DMS 273 (cell line): ENCODE data around the gene KHK.
A peak's percentile ranks its signal among the peaks of the same experiment; 100 is the strongest.

Experiments used
- DNase-seq: peaks from one replicate; lab custom pipeline; 2025; ENCODE audit not compliant: unreplicated experiment; lab: John Stamatoyannopoulos, UW

Gene KHK

DNA sequence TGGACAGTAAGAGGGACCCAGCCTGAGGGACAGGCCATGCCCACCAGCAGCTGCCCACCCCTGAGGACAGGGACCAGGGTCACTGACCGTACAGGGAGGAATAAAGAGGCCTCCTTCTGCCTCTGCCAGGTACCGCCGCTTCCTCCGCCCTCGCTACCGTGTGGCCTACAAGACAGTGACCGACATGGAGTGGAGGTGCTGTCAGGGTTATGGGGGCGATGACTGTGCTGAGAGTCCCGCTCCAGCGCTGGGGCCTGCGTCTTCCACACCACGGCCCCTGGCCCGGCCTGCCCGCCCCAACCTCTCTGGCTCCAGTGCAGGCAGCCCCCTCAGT, 6.0 kb upstream of the KHK start:
- DNase-seq = no peak

DNA sequence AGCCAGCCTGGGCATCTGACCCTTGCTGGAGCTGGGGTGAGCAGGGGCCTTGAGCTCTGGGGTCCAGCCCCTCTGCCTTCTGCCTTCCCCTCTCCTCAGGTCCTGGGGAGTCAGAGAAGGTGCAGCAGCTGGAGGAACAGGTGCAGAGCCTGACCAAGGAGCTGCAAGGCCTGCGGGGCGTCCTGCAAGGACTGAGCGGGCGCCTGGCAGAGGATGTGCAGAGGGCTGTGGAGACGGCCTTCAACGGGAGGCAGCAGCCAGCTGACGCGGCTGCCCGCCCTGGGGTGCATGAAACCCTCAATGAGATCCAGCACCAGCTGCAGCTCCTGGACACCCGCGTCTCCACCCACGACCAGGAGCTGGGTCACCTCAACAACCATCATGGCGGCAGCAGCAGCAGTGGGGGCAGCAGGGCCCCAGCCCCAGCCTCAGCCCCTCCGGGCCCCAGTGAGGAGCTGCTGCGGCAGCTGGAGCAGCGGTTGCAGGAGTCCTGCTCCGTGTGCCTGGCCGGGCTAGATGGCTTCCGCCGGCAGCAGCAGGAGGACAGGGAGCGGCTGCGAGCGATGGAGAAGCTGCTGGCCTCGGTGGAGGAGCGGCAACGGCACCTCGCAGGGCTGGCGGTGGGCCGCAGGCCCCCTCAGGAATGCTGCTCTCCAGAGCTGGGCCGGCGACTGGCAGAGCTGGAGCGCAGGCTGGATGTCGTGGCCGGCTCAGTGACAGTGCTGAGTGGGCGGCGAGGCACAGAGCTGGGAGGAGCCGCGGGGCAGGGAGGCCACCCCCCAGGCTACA, 4.4 kb upstream of the KHK start:
- DNase-seq = no peak

DNA sequence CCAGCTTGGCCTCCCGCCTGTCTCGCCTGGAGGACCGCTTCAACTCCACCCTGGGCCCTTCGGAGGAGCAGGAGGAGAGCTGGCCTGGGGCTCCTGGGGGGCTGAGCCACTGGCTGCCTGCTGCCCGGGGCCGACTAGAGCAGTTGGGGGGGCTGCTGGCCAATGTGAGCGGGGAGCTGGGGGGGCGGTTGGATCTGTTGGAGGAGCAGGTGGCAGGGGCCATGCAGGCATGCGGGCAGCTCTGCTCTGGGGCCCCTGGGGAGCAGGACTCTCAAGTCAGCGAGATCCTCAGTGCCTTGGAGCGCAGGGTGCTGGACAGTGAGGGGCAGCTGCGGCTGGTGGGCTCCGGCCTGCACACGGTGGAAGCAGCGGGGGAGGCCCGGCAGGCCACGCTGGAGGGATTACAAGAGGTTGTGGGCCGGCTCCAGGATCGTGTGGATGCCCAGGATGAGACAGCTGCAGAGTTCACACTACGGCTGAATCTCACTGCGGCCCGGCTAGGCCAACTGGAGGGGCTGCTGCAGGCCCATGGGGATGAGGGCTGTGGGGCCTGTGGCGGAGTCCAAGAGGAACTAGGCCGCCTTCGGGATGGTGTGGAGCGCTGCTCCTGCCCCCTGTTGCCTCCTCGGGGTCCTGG, 3.7 kb upstream of the KHK start:
- no peak for DNase-seq

DNA sequence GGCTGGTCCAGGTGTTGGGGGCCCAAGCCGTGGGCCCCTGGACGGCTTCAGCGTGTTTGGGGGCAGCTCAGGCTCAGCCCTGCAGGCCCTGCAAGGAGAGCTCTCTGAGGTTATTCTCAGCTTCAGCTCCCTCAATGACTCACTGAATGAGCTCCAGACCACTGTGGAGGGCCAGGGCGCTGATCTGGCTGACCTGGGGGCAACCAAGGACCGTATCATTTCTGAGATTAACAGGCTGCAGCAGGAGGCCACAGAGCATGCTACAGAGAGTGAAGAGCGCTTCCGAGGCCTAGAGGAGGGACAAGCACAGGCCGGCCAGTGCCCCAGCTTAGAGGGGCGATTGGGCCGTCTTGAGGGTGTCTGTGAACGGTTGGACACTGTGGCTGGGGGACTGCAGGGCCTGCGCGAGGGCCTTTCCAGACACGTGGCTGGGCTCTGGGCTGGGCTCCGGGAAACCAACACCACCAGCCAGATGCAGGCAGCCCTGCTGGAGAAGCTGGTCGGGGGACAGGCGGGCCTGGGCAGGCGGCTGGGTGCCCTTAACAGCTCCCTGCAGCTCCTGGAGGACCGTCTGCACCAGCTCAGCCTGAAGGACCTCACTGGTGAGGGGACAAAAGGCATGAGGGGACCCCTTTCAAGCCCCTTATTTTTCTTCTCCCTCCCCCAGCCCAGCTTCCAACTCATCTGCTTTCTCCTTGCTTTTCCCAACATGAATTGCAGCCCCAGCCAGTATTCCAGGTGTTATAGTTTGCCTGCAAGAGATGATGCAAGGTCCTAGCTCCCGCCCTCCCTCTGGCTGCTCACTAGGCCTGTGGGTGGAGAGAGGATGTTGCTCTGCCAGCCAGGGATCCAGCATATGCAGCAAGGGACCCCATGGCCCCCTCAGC, 2.9 kb upstream of the KHK start:
- DNase-seq = peak; percentile 54

DNA sequence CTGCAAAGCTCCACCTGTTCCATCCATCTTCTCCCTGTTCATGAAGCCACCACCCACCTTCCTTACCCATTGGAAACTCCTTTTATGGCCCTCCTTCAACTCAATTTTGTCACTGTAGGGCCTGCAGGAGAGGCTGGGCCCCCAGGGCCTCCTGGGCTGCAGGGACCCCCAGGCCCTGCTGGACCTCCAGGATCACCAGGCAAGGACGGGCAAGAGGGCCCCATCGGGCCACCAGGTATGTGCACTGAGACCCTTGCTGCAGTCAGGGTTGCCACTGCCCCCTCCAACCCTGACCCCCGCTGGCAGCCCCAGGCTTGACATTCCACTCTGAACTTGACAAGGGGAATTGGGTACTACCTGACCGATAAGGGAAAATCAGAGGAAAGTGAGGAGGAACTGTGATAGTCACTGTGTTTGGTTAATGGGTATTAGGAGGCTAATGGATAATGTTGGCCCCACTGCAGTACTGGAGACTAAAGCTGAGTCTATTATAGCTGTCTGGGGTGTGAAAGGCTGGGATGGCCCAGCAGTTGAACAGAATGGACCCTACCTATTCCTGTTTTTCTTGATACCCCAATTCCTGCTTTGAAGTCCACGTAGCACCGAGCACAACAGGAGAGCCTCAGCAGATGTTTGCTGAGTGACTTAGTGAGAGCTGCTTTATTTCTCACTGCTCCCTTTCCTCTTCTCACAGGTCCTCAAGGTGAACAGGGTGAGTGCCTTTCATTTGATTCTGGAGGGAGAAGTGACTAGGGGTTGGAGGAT, 2.1 kb upstream of the KHK start:
- no peak for DNase-seq

DNA sequence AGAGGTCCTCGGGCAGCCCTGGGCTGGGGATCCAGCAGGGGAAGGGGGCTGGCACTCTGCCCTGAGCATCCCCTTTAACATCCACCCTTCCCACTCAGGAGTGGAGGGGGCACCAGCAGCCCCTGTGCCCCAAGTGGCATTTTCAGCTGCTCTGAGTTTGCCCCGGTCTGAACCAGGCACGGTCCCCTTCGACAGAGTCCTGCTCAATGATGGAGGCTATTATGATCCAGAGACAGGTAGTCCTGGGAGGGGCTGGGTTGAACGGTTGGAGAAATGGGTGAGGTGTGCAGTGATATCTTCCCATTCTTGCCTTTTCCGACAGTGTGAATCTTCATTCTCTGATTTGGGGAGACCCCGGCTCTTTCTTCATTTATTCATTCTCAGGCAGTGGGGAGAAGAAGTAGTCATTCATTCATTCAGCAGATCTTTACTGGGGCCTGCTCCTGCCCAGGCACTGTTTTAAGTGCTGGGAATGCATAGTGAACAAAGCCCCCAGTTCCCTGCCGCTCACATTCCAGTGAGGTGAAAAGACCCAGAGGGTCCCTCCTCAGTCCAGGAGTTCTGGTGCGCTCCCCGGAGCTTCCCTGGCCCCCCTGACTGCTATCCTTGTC, 1.4 kb upstream of the KHK start:
- DNase-seq = no peak

DNA sequence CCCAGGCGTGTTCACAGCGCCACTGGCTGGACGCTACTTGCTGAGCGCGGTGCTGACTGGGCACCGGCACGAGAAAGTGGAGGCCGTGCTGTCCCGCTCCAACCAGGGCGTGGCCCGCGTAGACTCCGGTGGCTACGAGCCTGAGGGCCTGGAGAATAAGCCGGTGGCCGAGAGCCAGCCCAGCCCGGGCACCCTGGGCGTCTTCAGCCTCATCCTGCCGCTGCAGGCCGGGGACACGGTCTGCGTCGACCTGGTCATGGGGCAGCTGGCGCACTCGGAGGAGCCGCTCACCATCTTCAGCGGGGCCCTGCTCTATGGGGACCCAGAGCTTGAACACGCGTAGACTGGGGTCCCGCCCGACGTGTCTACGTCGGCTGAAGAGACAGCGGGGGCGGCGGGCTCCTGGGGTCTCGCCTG, 891 bp upstream of the KHK start:
- peak; percentile 56 for DNase-seq

DNA sequence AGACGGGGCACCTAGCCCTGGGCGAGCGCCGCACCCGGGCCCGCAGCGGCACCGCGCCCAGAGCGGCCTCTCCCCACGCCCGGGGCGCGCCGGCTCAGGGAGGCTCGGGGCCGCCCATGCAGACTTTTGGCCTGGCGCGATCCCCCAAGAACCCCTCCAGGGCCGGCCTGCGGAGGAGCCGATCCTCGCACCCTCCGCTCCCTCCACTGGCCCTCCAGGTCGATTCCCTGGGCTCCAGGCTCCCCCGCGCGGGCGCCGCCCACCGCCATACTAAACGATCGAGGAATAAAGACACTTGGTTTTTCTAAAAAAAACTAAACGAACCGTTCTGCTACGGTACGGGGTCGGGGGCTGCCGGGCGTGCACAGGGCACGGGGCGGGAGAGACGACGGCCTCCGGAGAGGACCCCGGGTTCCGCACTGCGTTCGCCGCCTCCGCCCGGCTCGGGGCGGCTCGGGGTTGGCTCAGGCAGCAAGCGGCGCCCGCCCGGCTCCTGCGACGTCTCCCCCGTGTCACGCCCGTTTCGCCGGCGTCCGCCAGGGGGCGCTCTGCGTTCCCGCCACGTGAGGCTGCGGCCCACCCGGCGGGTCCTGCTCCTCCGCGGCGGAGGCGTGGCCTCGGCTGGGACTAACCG, 365 bp upstream of the KHK start:
- DNase-seq = peak; percentile 98

DNA sequence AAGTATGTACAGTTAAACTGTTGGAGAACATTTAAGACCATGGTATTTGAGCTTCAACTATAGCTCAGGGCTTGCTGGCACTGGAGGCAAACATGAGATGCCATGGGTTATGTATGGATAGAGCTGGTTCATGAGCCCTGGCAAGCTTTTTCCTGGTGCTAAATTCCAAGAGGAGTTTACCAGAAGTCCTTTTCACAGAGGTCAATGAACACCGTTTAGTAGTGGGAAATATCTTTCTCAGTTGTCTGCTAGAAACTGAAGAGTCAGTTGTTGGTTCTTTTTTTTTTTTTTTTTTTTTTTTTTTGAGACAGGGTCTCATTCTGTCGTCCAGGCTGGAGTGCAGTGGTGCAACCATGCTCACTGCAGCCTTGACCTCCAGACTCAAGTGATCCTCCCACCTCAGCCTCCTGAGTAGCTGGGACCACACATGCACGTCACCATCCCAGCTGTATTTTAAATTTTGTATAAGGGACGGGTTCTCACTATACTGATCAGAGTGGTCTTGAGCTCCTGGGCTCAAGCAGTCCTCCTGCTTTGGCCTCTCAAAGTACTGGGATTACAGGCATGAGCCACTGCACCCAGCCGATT, 1.3 kb downstream of the KHK start:
- no peak for DNase-seq

DNA sequence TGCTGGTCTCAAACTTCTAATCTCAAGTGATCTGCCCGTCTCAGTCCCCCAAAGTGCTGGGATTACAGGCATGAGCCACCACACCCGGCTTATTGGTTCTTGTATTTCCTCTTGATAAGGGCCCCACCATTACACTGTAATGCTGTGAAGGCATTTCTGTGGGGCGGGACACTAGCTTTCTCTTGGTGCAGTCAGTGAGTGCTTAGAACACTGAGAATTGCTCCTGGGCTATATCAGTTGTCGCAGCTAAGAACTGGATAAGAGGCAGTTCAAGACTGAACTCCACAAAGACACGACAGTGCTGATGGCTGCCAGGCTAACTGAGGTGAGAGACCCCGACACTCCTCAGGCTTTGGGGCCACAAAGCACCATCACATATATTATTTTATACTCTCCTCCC, 2.1 kb downstream of the KHK start:
- DNase-seq = no peak

DNA sequence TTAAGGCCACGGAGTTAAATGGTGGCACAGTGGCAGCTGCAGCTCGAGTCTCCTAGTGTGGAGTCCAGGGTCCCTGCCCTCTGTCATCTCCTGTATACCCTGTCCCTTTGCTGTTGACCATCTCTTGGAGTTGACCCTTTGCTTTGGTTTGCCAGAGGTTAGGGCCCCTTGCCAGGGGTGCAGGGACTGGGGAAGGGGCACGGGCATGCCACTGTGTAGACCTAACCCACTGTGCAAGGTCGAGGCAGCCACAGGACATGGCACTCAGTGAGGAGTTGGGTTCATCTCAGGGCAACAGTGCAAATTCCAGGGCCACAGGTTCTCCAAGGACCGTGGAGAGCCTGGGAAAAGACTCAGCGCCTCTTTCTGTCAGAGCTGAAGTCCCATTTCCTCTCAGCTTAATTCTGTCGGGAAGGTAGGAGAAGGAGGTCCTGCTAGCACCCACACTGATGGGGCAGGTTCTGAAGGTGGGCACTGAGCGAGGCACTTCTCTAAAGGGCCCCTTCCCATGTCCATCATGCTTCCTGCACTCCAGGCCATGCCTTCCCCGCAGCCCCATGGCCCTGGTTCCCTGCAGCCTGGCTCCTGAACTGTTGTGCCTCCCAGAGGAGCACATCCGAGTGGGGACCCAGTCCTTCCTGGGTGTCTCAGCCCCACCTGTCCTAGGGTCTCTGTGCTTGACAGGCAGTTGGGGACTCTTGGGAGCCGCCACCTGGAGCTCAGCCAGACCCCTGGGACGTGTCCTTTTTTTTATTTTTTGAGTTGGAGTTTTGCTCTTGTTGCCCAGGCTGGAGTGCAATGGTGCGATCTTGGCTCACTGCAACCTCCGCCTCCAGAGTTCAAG, 2.8 kb downstream of the KHK start:
- no peak for DNase-seq

DNA sequence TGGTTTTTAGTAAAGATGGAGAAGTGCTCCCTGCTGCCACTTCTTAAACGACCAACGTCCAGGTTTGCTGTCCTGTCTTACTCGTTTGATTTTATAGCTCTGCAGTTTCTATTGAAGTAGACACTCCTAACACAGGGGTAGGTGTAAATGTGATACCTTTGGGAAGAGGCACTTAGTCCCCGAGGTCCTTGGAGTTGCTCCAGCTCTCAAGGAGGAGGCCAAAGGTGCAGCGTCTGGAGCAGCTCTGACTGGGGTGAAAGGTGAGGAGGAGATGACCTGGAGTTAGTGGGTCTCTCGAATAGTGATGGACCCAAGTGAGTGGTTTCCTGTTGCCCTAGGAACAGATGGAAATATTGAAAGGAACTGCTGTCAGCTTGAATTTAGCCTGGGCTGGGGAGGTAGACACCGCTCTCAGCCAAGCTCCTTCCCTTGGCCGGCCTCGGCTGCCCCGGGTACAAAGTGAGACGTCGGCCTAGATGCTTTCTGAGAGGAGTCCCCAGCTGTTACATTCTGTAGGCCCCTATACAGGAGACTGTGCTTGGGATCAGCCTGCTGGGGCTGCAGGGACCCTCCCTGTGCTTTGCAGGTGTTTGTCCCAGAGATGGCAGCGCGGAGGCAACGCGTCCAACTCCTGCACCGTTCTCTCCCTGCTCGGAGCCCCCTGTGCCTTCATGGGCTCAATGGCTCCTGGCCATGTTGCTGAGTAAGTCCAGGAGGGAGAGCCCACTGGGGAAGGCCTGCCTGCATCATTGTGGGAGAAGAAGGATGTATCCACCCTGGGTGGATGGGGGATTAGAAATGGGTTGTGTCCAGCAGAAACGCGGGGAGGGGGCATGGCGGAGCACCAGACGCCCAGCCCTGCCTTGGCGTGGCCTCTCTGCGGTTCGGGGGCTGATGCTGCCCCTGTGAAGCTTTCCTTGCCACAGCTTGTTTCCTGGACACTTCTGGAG, 5.4 kb downstream of the KHK start:
- no peak for DNase-seq

DNA sequence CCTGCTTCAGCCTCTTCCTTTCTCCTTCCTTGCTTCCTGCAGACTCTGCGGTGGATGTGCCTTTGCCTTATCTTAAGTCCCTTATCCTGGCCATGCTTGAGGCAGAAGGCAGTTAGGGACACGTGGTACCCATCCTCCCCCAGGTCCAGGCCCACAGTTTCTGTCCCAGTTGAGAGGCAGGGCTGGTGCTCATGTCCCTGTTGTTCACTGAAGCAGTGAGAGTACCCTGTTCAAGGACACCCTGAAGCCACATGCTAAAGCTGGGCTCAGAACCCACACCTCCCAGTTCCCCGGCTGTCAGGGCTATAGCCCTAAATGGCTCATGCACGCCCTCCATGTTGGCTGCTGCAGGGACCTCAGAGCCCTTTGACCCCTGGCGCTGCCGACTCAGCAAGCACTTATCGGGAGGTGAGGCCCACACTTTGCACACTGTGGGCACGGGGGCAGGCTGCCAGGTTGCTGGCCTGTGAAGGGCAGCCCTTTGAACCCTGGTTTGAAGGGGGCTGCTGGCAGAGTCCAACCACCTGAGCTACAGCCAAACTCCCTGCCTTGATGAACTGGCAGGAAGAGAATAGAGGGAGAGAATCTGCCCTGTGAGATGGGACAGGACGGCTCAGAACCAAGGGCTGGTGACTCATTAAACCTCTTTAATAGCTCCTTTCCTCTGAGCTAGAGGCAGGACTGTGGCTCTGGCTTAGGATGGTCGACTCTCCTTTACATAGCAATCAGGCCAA, 6.3 kb downstream of the KHK start:
- no peak for DNase-seq

DNA sequence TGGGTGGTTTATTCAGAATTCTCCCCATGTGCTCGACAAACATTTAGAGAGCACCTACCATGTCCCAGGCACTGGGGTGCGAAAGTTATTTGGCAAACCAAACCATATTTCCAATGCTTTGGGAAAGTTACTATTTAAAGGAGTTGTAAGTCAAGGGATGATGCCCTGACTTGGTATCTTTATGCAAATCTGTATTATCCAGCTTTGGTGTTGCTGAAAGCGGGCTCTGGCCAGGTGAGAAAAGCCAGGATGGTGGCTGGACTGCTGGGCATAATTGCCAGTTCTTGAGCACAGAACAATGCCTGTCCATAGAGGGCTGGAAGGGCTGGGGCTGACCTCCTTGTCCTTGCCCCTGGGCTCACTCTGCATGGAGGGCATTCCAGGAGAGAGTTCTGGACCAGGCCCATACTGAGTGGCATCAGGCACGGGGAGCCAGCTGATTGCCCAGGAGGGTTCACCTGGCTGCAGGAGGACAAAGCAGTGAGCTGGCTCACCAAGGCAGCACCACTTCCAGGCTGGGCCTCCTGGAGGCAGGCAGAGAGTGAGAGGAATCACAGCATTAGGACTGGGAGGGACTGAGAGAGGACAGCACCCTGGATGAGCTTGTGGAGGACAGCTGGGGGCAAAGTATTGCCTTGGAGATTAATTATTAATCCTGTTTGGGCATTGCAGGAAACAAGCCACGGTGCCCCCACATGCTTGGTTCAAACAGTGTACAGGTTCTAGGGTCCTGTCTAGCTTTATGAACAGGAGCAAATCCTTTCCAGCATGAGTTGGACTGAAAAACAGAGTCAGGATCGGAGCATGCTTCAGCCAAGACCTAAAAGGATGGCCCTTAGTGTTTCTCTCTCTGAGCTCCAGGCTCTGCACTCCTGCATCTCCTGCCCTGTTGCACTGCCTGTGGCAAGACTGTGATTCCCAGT, 7.1 kb downstream of the KHK start:
- no peak for DNase-seq

DNA sequence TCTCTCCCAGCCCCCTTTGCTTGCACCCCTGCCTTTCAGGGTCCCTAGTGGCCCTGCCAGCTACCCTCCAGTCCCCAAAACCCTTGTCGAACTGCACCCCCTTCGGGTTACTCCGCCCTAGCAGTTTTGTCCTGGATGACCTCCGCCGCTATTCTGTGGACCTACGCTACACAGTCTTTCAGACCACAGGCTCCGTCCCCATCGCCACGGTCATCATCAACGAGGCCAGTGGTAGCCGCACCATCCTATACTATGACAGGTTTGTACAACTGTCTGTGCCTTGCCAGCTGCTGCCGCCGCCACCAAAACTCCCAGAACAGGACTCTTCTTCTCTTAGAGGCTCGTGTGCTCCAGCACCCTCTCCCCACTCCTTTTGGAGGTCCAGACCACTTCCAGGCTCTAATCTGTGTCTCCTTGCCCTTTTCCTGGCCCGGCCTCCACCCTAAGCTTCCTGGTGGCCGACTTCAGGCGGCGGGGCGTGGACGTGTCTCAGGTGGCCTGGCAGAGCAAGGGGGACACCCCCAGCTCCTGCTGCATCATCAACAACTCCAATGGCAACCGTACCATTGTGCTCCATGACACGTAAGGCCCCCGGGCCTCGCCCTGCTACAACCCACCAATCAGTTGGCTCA, 7.9 kb downstream of the KHK start:
- no peak for DNase-seq

DNA sequence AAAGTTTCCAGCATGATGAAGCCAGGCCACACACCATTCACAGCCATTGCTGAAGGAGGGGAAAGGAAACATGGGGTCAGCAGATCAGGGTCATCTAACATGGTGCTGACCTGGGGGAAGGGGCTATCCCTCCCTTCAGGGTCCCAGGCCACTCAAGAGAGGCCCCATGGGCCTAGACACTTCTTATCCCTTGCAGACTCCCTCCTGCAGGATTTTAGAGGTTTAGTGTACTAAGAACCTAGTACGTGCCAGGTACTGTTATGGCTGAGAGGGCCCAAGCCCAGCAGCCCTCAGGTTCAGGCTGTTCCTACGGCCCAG, 8.8 kb downstream of the KHK start:
- DNase-seq = no peak
